NCI-H82 (cell line): Measurements from ENCODE around the gene TMEM198.

Experiments
- DNase-seq: peaks from one replicate; lab custom pipeline; 2025; lab: John Stamatoyannopoulos, UW

The TMEM198 gene, protein sequence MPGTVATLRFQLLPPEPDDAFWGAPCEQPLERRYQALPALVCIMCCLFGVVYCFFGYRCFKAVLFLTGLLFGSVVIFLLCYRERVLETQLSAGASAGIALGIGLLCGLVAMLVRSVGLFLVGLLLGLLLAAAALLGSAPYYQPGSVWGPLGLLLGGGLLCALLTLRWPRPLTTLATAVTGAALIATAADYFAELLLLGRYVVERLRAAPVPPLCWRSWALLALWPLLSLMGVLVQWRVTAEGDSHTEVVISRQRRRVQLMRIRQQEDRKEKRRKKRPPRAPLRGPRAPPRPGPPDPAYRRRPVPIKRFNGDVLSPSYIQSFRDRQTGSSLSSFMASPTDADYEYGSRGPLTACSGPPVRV

DNA sequence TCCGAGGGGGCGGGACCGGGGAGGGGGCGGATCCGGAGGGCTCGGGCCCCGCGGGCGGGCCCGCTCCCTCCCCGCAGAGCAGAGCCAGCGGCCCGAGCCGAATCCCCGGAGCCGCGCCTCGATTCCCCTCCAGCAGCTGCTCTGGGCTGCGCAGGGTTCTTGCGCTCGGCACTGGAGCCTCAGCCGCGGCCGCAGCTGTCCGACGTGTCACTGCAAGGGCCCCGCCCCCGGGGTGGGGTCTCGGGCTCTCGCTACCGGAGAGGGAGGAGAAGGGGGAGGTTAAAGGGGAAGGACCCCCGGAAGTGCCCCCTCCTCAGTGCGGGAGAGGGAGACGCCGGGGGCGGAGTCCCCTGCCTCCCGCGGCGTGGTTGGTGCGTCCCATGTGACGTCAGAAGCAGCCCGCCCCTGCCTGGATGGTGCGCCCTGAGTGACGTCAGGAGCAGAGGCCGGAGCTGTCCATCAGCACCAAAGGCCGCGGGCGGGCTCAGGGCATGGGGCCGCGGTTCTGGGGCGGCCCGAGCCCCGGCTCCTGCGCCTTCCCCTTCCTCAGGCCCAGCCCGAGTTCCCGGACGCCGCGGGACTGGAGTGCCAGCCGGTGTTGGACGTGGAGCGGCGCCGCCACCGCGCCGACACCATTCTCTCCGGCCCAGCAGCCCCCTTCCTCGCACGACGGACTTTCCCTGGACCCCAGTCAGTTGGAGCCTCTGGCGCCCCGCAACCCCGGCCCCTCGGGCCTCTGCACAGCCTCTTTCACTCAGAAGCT lies at the start of gene TMEM198, which contains the start of gene CHPF:
Gene TMEM198 (plus strand): TSS at position 433 of the 763 bp plus-strand sequence. CDS start 700 bp downstream, outside the sequence.
Gene CHPF (minus strand): TSS at position 214 of the 763 bp plus-strand sequence. CDS start 271 bp downstream, outside the sequence.
- peak; percentile 100 for DNase-seq

DNA sequence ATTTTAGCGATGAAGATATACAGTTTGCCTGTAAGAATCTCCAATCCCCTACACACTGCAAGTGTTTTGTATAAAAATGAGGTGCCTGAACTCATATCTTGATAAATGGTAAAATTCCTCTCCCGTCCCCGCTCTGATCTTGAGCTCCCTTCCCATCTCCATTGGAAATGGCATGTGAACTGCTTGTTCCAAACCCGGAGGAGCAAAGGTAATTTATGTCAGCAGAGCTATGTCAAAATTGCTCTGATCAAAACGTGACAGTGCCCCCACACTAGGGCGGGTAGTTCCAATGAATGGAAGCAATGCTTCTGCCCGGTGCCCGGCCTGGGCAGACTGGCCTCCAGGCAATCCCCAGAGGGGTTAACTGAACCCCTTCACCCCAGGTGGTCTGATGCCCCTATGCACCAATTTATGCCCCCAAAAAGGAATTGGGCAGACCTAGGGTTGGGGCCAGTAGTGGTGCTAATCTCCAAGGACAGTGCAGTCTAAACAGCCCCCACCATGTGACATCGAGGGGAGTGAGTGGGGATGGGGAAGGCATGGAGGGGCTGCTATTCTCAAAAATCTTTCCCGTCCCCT lies 48.8 kb upstream of the TMEM198 start:
- no peak for DNase-seq

DNA sequence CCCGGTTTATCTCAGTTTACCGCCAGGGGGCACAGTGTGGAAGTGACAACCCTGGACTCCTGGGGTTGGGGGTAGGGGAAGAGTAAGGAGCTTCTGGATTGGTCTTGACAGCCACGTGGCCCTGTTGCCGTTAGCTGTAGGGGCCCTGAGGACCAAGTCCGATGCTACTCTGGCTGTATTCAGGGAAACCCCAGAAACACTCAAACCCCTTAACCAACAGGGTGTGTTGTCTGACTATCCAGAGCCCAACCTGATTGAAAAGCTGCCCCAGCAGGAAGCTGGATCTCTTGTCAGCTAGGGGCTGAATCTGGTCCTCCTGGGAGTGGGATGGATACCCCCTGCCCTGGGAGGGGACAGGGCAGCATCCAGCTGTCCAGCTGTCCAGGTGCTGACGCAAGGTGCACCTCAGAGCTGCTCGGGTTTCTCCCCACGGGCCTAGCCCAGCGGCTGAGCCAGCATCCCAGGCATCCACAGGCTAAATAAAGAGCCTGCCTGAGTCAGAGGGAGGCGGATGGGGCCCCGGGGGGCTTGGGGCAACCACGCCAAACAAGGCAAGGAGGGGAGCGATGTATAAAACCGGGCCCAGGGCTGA lies 48.2 kb upstream of the TMEM198 start:
- peak; percentile 95 for DNase-seq

DNA sequence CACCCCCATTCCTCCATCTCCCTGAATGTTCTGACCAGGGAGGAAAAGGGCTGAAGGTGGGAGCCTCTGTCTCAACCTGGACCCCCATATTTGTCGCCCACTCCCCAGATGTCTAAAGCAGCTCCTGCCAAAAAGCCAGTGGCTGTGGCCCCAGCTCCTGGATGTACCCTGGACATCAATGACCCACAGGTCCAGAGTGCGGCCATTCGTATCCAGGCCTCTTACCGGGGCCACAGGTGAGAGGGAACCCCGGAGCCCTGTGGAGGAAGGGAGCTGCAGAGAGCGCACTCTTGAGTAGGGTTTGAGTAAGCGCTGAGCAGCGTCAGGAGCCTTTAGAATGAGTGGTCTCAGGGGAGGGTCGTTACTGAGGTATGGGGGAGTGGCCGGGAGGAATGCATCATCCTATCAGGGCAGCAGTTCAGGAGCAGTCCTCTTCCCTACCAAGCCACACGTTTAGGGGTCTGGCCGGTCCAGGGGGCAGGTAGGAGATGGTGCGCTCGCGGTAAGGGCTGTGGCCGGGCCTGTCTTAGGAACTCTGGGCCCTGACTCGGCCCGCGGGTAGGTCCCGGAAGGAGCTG lies 47.5 kb upstream of the TMEM198 start:
- no peak for DNase-seq

DNA sequence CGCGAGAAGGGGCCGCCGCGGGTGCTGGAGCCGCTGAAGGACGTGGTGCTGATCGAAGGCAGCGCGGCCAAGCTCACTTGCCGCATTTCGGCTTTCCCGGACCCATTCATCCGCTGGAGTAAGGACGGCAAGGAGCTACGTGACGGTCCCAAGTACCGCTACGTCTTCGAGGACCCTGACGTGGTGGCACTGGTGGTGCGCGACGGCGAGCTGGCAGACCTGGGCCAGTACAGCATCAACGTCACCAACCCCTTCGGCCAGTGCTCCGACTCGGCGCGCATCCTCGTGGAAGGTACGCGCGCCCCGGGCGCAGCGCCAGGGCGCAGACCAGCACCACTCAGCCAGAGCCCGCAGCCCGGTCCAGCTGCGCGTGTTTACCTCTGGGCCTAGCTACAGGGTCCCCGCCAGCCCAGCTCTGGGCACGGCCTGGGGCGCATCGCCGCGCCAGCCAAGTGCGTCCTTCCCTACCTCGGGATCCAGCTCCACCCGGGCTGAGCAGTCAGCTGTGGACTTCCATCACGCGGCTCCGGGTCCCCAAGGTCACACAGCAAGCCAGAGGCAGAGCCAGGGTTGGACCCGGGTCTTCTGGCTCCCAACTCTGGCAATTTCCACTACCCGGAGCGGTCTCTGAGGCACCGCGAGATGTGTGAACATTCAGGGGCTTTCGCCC lies 46.9 kb upstream of the TMEM198 start:
- no peak for DNase-seq

DNA sequence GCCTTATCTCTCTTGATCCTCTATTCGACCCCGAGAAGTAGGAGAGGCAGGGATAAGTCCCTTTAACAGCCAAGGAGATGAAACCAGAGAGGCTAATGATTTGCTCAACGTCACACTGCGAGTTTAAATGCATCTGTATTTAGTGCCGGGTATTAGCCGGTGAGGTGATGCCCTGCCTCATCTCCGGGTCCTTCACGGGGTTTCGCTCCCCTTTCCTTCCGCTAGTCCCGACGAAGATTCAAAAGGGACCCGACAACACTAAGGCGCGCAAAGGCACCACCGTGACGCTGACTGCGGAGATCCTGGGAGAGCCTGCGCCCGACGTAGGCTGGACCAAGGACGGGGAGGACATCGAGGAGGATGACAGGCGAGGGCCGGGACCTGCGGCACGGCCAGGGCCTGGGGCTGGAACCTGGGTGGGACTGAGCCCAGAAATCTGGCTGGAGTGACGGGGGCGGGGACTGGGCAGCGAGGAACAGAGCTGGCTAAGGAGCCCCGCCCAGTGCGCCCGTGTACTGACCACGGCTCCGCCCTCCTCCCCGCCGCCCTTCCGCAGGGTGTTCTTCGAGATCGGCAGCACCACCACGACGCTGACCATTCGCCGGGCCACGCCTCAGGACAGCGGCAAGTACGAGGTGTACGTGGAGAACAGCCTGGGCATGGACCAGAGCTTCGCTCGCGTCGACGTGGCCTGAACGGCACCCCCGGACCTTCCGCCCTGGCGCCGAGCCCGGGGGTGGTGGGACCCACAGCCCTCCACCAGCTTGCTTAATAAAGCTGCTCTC lies 46.1 kb upstream of the TMEM198 start:
- DNase-seq: peak; percentile 73

DNA sequence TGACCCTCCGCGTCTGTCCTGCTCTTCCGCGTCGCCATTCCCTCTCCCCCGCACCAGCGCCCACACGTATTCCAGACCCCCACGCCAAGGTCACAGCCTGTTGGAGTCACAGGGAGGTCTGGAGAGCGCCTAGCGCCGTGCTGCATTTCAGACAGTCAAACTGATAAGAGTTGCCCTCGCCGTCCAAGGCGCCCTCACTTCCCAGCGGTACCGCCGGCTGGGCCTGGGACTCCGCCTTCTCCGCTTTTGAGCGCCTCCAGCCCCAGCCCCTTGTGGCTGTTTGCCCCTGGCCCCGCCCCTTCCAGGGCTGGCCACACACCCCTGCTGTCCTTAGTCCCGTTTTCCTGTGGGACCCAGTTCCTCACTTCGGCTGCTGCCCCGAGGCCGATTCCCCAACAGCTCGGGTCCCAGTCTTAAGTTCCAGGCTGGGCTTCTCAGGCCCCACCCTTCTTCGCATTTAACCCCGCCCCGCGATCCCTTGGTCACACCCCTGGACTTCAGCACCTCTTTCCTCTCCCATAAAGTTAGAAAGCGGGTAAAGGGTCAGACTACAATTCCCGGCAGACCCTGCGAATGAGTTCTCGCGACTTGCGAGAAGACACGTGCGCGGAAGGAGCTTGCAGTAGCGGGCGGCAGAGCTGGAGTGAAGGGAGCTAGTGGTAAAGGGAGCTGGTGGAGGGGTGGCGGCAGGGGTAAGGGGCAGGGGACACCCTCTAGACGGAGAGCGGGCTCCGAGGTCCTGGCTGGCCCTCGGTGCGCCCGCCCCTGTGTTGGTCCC lies 45.4 kb upstream of the TMEM198 start, which contains the start of gene GMPPA:
Gene GMPPA (plus strand): TSS at position 612 of the 778 bp plus-strand sequence. CDS start 1,085 bp downstream, outside the sequence.
- peak; percentile 99 for DNase-seq

DNA sequence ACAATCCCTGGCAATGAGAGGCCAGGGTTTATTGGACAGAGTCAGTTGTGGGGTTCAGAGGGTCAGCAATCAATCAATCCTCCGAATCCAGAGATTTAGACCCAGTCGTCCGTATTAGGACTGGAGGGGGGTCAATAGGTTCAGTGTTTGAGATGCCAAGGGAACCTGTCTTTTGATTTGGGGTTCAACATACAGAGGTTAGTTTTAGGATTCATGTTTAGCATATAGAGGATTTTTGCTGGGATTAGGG lies 44.8 kb upstream of the TMEM198 start:
- DNase-seq: no peak

DNA sequence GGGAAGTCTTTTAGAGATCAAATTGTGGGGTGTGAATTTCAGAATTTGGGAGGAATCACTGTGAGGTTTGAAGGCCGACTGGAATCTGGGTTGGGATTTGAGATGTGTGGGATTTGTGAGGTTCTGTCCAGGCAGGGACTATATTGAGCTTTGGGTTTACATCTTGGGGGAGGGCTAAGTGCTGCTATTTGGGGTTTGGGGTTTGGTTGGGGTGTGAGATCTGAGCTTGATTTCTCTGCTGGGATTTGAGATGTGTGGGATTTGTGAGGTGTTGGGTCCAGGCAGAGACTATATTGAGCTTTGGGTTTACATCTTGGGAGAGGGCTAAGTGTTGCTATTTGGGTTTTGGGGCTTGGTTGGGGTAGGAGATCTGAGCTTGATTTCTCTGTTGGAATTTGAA lies 44.3 kb upstream of the TMEM198 start:
- no peak for DNase-seq

DNA sequence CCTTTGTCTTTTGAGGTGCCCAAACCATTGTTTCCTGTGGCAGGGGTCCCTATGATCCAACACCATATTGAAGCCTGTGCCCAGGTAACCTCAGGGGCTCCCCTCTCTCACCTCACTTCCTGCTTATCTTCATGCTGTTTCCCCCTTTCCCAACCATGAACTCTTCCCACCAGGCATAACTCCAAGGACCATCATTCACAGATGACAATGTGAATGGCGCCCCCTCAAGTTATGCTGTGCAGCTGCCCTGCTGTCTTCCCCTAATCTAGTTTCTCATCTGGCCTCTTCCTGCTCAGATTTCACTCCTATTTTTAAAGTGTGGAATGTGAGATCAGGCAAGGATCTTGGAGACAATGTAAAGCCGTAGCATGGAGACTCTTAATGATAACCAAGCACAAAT lies 43.7 kb upstream of the TMEM198 start:
- peak; percentile 62 for DNase-seq

DNA sequence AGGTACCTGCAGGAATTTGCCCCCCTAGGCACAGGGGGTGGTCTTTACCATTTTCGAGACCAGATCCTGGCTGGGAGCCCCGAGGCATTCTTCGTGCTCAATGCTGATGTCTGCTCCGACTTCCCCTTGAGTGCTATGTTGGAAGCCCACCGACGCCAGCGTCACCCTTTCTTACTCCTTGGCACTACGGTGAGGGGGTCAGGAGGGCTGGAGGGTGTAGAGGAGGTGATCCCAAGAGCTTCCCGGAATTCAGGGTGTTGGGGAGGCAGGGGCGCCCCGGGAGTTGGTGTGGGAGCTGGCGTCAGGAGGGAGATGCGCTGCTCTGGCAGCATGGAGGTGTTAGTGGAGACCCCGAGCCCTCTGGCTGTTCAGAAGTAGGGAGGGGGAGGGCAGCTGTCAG lies 42.0 kb upstream of the TMEM198 start:
- DNase-seq: no peak

DNA sequence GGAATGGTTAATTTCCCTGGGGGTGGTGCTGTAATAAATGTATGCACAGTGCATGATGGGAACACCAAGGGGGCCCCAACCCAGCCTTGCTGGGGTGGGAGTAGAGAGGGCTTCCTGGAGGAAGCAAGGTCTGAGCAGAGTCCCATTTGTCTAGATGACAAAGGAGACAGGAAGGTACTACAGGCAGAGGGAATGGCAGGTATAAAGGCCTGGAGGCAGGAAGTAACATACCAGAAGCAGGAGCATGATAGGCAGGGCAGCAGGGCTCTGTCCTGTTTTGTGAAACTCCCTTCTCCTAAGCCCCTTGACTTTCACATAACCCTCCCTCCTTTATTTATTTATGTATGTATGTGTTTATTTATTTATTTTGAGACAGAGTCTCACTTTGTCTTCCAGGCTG lies 41.2 kb upstream of the TMEM198 start:
- DNase-seq: no peak

DNA sequence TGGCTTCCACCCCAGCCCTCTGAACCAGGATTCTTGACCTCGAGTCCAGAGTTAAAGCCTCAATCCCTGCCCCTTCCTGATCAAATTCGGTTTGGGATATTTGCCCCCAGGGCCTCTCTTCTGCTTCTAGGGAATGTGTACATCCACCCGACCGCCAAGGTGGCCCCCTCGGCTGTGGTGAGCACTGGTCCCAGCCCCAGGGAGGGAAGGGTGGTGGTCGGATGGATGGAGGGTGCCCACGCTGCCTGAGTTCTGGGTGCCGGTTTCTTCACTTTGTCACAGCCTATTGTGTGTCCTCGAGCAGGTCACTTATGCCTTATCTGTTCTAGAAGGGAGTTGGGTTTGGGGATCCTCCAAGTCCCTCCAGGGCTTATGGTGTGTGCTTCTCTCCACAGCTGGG lies 38.2 kb upstream of the TMEM198 start:
- no peak for DNase-seq

DNA sequence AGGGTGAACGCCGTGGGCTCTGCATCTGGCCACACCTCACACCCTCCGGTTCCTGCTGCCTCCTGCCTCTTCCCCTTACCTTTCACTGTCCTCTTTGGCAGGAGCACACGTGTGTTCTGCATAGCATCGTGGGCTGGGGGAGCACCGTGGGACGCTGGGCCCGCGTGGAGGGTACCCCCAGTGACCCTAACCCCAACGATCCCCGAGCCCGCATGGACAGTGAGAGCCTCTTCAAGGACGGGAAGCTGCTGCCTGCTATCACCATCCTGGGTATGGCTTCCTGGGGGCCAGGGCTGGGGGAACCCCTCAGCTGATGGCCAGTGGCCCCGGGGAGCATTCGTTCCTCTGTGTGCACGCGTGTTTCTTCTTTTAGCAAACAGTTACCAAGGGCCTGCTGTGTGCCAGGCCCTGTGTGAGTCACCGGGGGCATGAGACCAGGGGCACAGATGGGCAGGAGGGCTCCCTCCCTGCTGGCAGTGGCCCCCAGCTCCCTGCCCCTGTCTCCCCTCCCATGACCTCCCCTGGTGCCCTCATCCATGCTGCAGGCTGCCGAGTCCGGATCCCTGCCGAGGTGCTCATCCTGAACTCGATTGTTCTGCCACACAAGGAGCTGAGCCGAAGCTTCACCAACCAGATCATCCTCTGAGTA lies 37.6 kb upstream of the TMEM198 start:
- DNase-seq: no peak

DNA sequence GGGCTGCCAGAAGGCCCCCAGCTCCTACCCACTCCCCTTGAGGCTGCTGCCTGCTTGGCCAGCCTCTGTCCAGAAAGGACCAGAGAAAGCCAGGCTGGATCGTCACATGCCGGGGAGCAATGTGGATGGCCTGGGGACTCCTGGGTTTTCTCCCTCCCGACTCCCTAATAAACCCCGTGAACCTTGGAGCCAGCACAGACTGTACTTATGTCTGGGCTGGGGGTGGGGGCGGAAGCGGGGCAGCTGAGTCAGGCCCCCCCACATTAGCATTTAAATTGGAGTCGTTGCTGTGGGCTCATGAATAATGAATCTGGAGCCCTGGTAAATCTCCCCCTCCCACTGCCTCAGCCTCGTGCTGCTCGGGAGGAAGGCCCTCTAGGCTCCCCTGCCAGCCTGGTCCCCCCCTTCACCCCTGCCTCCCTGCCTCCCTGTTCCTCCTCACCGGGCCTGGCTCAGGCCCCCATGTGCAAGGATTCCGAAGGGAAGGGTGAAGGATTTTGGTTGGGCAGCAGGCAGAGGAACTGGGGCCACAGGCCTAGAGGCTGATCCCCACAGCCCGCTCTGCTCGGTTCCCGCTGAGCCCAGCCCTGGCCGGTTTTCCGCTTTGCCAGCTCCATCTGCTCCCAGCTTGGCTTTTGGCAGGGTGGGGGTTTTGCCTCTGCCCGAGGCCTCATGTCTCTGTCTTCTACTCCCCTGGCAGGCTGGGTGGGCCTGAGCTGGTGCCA lies 36.9 kb upstream of the TMEM198 start:
- DNase-seq: peak; percentile 91

DNA sequence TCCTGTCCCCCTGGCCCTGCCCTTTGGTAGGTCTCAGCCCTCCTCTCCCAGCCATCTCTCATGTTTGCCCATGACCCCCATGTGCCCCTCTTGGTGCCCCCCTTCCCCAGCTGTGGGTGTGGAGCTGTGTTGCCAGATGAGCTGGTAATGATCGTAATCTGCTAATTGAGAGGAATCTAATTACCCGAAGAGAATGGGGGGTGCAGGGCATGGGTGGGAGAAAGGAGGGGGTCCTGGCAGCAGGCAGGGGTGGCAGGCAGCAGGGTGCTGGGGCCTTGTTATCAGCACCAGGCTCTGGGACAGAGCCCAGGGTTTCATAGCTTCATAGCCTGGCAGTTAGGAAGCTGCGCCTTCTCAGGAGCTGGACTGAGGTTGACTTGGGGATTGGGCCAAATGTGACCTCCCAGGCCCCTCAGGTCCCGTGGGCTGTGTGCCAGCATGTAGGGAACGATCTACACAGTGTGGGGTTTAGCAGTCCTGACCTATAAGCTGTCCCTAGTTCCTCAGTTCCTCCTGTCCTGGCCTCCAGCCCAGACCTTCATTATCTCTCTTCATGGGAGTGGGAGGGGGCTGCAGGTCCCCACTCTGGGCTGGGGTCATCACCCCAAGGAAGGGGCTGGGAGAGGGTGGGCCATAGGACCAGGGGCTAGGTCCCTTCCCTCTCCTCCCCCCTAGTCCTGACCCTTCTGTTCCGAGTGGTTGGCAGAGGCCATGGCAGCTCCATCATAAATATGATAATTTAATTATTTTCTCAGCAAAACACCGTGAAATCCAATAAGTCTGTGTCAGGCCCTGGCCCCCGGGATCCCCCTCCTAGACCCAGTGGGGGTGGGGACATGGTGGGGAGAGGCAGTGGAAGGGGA lies 36.0 kb upstream of the TMEM198 start:
- peak; percentile 84 for DNase-seq

DNA sequence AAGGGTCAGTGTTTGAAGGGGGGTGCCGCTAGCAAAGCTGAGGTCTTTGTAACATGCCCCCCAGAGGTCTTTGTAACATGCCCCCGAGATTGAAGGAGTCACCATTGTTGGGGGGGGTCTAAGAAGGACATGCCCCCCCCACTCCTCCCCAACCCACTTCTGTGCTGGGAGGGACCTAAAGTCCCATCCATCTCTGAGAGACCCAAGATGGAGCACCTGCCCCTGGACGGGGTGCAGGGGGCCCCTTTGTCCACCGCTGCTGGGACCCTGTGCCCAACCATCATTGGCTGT lies 35.4 kb upstream of the TMEM198 start:
- no peak for DNase-seq
